Mesenchymal stem cell (in vitro differentiated cells and primary cell): ENCODE measurements around the gene CWH43.

Source experiments
- DNase-seq: peaks from one replicate; pipeline ENCODE4 v3.0.0-alpha.2; 2013
- H2AFZ ChIP-seq: one replicate; pipeline ENCODE4 v1.6.1; 2013; ENCODE audit warnings: low read depth, mild to moderate bottlenecking, control low read depth, inconsistent platforms, low read length, moderate library complexity
- H2AK5ac ChIP-seq: 2 replicates; pipeline ENCODE4 v1.6.1; 2013; ENCODE audit warnings: low read length, moderate library complexity, mild to moderate bottlenecking, inconsistent platforms; ENCODE audit not compliant: severe bottlenecking
- H2BK120ac ChIP-seq: one replicate; pipeline ENCODE4 v1.6.1; 2013; ENCODE audit warnings: low read depth, mild to moderate bottlenecking, inconsistent platforms, low read length, moderate library complexity
- H2BK12ac ChIP-seq, 2 experiments: one replicate each; pipeline ENCODE4 v1.6.1; 2013; ENCODE audit warnings: inconsistent platforms in 2 of 2, low read length in 2 of 2, mild to moderate bottlenecking in 2 of 2, moderate library complexity in 2 of 2, control low read depth in 1 of 2
- H2BK15ac ChIP-seq: one replicate; pipeline ENCODE4 v1.6.1; 2013; ENCODE audit warnings: mild to moderate bottlenecking, low read depth, inconsistent platforms; ENCODE audit not compliant: poor library complexity, severe bottlenecking
- H2BK5ac ChIP-seq: 2 replicates; pipeline ENCODE4 v1.6.1; 2013; ENCODE audit warnings: low read depth, mild to moderate bottlenecking, low read length, control low read depth, inconsistent platforms; ENCODE audit not compliant: poor library complexity, severe bottlenecking
- H3K14ac ChIP-seq, 2 experiments: one replicate each; pipeline ENCODE4 v1.6.1; 2013; ENCODE audit warnings: inconsistent platforms in 2 of 2, low read length in 2 of 2, control low read depth in 1 of 2, mild to moderate bottlenecking in 1 of 2, moderate library complexity in 1 of 2
- H3K18ac ChIP-seq, 2 experiments: one replicate each; pipeline ENCODE4 v1.6.1; 2013; ENCODE audit warnings: inconsistent platforms in 2 of 2, low read length in 2 of 2, control low read depth in 1 of 2, low read depth in 1 of 2, mild to moderate bottlenecking in 1 of 2
- H3K23ac ChIP-seq, 2 experiments: one replicate each; pipeline ENCODE4 v1.6.1; 2013; ENCODE audit warnings: inconsistent platforms in 2 of 2, low read length in 2 of 2, mild to moderate bottlenecking in 2 of 2, moderate library complexity in 2 of 2, control low read depth in 1 of 2
- H3K27ac ChIP-seq: 2 replicates; pipeline ENCODE4 v1.5.1; 2013; ENCODE audit warnings: mild to moderate bottlenecking, moderate library complexity, low read length, control low read depth, inconsistent platforms; ENCODE audit not compliant: poor library complexity, severe bottlenecking
- H3K27me3 ChIP-seq, 2 experiments: 2 replicates each; pipeline versions ENCODE4 v1.6.1 to v1.7.0; 2013; ENCODE audit warnings: low read length in 2 of 2, mild to moderate bottlenecking in 2 of 2, moderate library complexity in 2 of 2, control low read depth in 1 of 2, inconsistent platforms in 1 of 2; ENCODE audit not compliant: control insufficient read depth in 1 of 2, insufficient read depth in 1 of 2
- H3K36me3 ChIP-seq, 2 experiments: 2 replicates each; pipeline versions ENCODE4 v1.6.1 to v1.7.0; 2013; ENCODE audit warnings: low read length in 2 of 2, control low read depth in 1 of 2, inconsistent platforms in 1 of 2, low read depth in 1 of 2, mild to moderate bottlenecking in 1 of 2; ENCODE audit not compliant: insufficient read depth in 2 of 2, control insufficient read depth in 1 of 2
- H3K4ac ChIP-seq, 2 experiments: one replicate each; pipeline ENCODE4 v1.6.1; 2013; ENCODE audit warnings: inconsistent platforms in 2 of 2, low read length in 2 of 2, mild to moderate bottlenecking in 2 of 2, moderate library complexity in 2 of 2, control low read depth in 1 of 2, low read depth in 1 of 2
- H3K4me1 ChIP-seq: 2 replicates; pipeline ENCODE4 v1.6.1; 2013; ENCODE audit warnings: low read depth, low read length, control low read depth; ENCODE audit not compliant: control insufficient read depth, insufficient read depth
- H3K4me2 ChIP-seq: 2 replicates; pipeline ENCODE4 v1.6.1; 2013; ENCODE audit warnings: low read length, mild to moderate bottlenecking, inconsistent platforms; ENCODE audit not compliant: poor library complexity, severe bottlenecking
- H3K4me3 ChIP-seq, 2 experiments: 2 replicates each; pipeline versions ENCODE4 v1.5.1 to v1.7.0; 2013; ENCODE audit warnings: low read length in 2 of 2, mild to moderate bottlenecking in 2 of 2, control low read depth in 1 of 2, low read depth in 1 of 2; ENCODE audit not compliant: insufficient read depth in 1 of 2
- H3K79me1 ChIP-seq: replicated peaks from 2 replicates; pipeline ENCODE4 v1.6.1; 2013; ENCODE audit warnings: mild to moderate bottlenecking, control low read depth, low read length, inconsistent platforms; ENCODE audit not compliant: poor library complexity, severe bottlenecking
- H3K9ac ChIP-seq: 2 replicates; pipeline ENCODE4 v1.7.0; 2013; ENCODE audit warnings: mild to moderate bottlenecking, low read length, moderate library complexity
- H3K9me3 ChIP-seq: 2 replicates; pipeline ENCODE4 v1.7.0; 2013; ENCODE audit warnings: mild to moderate bottlenecking, low read length; ENCODE audit not compliant: control insufficient read depth
- H4K8ac ChIP-seq: one replicate; pipeline ENCODE4 v1.6.1; 2013; ENCODE audit warnings: inconsistent platforms, mild to moderate bottlenecking, low read length, moderate library complexity
- H4K91ac ChIP-seq: one replicate; pipeline ENCODE4 v1.6.1; 2013; ENCODE audit warnings: mild to moderate bottlenecking, low read length, inconsistent platforms
- WGBS: methylation state at CpG from one replicate; pipeline ENCODE4 v1.1.7; 2013; ENCODE audit warnings: mixed read lengths; 5-methylcytosine and 5-hydroxymethylcytosine counted together

The CWH43 gene

DNA sequence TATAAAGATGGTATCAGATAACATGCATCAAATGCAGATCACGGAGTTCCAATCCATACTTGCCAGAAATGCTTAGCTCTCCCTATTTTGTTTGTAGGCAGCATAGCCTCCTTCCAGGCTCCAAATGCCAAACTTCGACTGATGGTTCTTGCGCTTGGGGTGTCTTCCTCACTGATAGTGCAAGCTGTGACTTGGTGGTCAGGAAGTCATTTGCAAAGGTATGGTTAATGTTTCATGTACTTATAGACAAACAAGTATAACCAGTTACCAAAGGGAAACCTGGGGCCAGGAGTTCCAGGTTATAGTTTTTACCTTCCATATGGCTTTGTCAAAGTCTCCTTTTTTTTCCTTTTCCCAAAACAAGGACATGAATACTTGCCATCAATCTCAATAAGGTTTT lies 5.3 kb downstream of the CWH43 start:
- Histone ChIP-seq H3K9me3 (peaks cover 7% of the 10 kb centered on the region), H3K4me1 (no peaks in the 10 kb centered on the region), H3K23ac (no peak overlapping the region), H3K27ac (no peak overlapping the region), H4K91ac (no peak overlapping the region), H3K36me3 (no peaks in the 10 kb centered on the region), H3K18ac (no peak overlapping the region), H2BK12ac (no peak overlapping the region), H3K14ac (no peak overlapping the region), H2BK5ac (no peak overlapping the region), H2AFZ (no peak overlapping the region), H2AK5ac (no peak overlapping the region), H3K79me1 (no peaks in the 10 kb centered on the region), H3K9ac (no peak overlapping the region), H3K4me3 (no peak overlapping the region), H2BK120ac (no peak overlapping the region), H2BK15ac (no peak overlapping the region), H3K27me3 (peaks cover 47 to 60% of the 10 kb centered on the region in 2 experiments), H3K4me2 (no peak overlapping the region), H4K8ac (no peak overlapping the region), H3K4ac (no peak overlapping the region)
- DNase-seq, result no peak
- WGBS, result 68% methylated on average over 3 of the region's 3 CpGs

DNA sequence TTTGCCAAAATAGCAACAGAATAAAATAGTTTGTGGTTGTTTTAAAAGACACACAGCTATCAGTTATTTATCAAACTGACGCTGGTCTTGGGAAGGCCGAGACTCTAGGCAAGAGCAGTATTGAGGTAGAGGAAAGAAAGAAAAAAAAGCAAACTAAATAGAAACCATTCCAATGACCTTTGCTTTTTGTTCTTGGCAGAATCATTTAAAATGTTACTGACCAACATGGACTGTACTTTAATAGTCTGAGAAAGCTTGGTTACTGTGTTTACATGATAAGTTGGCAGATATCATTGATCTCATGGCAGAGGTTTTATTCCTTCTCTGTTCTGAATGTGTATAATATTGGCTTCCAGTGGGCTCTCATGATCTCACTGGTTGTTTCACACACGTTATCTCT lies 11.9 kb downstream of the CWH43 start:
- H2AK5ac ChIP-seq, result no peak overlapping the region
- H3K4me1 ChIP-seq, result no peaks in the 10 kb centered on the region
- no peaks in the 10 kb centered on the region for H3K79me1 ChIP-seq
- H3K36me3 ChIP-seq, result no peaks in the 10 kb centered on the region
- no peak overlapping the region for H2BK12ac ChIP-seq
- WGBS, result 44% methylated on average over 1 of the region's 3 CpGs
- H3K18ac ChIP-seq, result no peak overlapping the region
- no peak overlapping the region for H3K27ac ChIP-seq
- no peak overlapping the region for H3K14ac ChIP-seq
- H3K4ac ChIP-seq, result no peak overlapping the region
- no peak for DNase-seq
- no peak overlapping the region for H2BK5ac ChIP-seq
- H4K8ac ChIP-seq, result no peak overlapping the region
- no peak overlapping the region for H4K91ac ChIP-seq
- H2BK120ac ChIP-seq, result no peak overlapping the region
- no peak overlapping the region for H2AFZ ChIP-seq
- no peak overlapping the region for H3K23ac ChIP-seq
- no peak overlapping the region for H3K4me2 ChIP-seq
- peaks cover 24 to 32% of the 10 kb centered on the region in 2 experiments for H3K27me3 ChIP-seq
- no peak overlapping the region for H2BK15ac ChIP-seq
- H3K4me3 ChIP-seq, result no peak overlapping the region
- no peaks in the 10 kb centered on the region for H3K9me3 ChIP-seq
- H3K9ac ChIP-seq, result no peak overlapping the region

DNA sequence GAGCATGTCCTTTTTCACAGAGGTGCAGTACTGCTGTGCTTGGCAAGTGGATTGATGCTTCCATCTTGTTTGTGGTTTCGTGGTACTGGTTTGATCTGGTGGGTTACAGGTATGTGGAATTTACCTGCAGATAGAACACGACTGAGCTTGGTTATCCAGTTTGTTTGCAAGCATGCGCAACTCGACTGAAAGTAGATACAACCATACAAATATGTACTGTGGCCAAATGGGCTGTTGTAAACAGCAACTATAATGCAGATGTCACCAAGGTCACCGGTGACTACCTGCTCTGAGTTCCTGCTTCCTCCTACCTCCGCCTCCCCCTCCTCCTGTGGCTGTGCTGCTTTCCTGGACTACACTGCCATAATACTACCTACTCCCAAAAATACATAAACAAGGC lies 12.4 kb downstream of the CWH43 start:
- 89% methylated on average over 6 of the region's 6 CpGs for WGBS
- Histone ChIP-seq H4K8ac (no peak overlapping the region), H3K4ac (no peak overlapping the region), H3K23ac (no peak overlapping the region), H2BK120ac (no peak overlapping the region), H2AFZ (no peak overlapping the region), H3K4me2 (no peak overlapping the region), H3K18ac (no peak overlapping the region), H4K91ac (no peak overlapping the region), H2AK5ac (no peak overlapping the region), H3K9ac (no peak overlapping the region), H3K79me1 (no peaks in the 10 kb centered on the region), H3K36me3 (no peaks in the 10 kb centered on the region), H2BK5ac (no peak overlapping the region), H3K4me1 (no peaks in the 10 kb centered on the region), H3K14ac (no peak overlapping the region), H3K27me3 (peaks cover 25 to 30% of the 10 kb centered on the region in 2 experiments), H3K4me3 (no peak overlapping the region), H3K27ac (no peak overlapping the region), H2BK15ac (no peak overlapping the region), H3K9me3 (no peaks in the 10 kb centered on the region), H2BK12ac (no peak overlapping the region)
- no peak for DNase-seq

DNA sequence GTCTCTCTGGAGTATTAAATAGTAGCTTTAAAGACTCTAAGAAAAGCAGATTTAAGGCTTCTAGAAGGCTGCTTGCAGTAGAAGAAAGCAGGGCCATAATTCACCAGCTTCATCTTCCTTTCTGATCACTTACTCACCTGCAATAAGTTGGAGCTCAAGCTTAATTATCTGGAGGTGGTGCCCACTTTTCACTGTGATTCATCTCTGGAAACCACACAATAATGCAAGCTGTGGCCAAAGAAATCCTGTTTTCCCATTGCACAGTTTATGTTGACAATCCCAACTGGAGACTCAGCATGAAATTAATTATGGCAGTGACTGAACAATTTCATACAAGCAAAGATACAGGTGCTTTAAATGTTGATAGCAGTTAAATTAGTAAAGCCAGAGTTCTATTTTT lies 14.7 kb downstream of the CWH43 start:
- H2BK12ac ChIP-seq, result no peak overlapping the region
- H2AK5ac ChIP-seq, result no peak overlapping the region
- H3K4me1 ChIP-seq, result no peaks in the 10 kb centered on the region
- H3K36me3 ChIP-seq, result no peaks in the 10 kb centered on the region
- no peak overlapping the region for H3K14ac ChIP-seq
- no peak overlapping the region for H2AFZ ChIP-seq
- no peak overlapping the region for H3K4me2 ChIP-seq
- H2BK5ac ChIP-seq, result no peak overlapping the region
- no peak overlapping the region for H3K9ac ChIP-seq
- no peaks in the 10 kb centered on the region for H3K79me1 ChIP-seq
- no peak overlapping the region for H4K91ac ChIP-seq
- no peaks in the 10 kb centered on the region for H3K9me3 ChIP-seq
- peaks cover 12% of the 10 kb centered on the region in 2 experiments for H3K27me3 ChIP-seq
- H2BK120ac ChIP-seq, result no peak overlapping the region
- DNase-seq, result no peak
- no peak overlapping the region for H3K18ac ChIP-seq
- no peak overlapping the region for H2BK15ac ChIP-seq
- H3K27ac ChIP-seq, result no peak overlapping the region
- no peak overlapping the region for H3K4ac ChIP-seq
- no peak overlapping the region for H3K4me3 ChIP-seq
- no peak overlapping the region for H4K8ac ChIP-seq
- H3K23ac ChIP-seq, result no peak overlapping the region
